GM12801 (cell line): ENCODE measurements around the gene HPCAL1.

ENCODE experiments used
- TF ChIP-seq, protein P1 (sequence below): IDR thresholded peaks from one replicate; pipeline ENCODE4 v1.5.1; 2011; ENCODE audit warnings: control low read depth; ENCODE audit not compliant: insufficient read length; ENCODE audit errors: extremely low read depth

The HPCAL1 gene

DNA sequence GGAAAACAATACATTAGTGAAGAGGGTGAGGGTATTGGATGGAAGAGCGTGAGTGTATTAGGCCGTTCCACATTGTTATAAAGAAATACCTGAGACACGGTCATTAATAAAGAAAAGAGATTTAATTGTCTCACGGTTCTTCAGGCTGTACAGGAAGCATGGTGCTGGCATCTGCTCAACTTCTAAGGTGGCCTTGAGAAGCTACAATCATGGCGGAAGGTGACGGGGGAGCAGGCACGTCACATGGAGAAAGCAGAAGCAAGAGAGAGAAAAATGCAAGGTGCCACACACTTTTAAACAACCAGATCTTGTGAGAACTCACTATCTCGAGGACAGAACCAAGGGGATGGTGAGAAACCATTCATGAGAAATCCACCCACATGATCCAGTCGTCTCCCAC, 18.2 kb downstream of the HPCAL1 start:
- TF ChIP-seq, protein P1, sequence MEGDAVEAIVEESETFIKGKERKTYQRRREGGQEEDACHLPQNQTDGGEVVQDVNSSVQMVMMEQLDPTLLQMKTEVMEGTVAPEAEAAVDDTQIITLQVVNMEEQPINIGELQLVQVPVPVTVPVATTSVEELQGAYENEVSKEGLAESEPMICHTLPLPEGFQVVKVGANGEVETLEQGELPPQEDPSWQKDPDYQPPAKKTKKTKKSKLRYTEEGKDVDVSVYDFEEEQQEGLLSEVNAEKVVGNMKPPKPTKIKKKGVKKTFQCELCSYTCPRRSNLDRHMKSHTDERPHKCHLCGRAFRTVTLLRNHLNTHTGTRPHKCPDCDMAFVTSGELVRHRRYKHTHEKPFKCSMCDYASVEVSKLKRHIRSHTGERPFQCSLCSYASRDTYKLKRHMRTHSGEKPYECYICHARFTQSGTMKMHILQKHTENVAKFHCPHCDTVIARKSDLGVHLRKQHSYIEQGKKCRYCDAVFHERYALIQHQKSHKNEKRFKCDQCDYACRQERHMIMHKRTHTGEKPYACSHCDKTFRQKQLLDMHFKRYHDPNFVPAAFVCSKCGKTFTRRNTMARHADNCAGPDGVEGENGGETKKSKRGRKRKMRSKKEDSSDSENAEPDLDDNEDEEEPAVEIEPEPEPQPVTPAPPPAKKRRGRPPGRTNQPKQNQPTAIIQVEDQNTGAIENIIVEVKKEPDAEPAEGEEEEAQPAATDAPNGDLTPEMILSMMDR: no peak

DNA sequence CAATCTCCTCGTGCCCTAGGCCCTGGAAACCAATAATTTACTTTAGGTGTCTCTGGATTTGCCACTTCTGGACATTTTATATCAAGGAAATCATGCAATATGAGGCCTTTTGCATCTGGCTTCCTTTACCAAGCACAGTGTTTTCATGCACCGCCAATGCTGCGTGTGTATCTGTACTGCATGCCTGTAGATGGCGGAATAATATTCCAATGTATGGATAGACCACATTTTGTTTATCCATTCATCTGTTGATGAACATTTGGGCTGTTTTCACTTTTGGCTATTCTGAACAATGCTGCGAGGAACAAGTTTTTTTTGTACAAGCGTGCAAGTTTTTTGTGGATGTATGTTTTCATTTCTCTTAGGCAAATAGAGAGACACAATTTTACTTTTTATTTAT, 18.9 kb downstream of the HPCAL1 start:
- TF ChIP-seq, protein P1: no peak

DNA sequence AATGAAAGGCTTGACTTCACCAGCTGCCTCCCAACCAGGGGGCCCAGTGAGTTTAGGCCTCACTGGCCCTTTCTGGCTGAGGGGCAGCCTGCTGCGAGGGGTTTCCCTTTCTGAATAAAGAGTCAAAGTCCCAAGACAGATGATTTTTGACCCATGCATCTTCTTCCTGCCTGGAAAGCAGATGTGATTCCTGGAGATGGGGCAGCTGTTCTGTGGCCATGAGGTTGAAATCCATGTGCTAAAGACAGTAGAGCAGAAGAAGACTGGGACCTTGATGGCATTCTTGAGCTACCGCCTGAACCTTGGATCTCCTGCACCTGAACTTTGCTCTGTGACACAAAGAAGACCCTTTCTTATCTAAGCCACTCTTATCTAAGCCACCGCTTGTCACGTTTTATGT, 19.8 kb downstream of the HPCAL1 start:
- TF ChIP-seq, protein P1: no peak

DNA sequence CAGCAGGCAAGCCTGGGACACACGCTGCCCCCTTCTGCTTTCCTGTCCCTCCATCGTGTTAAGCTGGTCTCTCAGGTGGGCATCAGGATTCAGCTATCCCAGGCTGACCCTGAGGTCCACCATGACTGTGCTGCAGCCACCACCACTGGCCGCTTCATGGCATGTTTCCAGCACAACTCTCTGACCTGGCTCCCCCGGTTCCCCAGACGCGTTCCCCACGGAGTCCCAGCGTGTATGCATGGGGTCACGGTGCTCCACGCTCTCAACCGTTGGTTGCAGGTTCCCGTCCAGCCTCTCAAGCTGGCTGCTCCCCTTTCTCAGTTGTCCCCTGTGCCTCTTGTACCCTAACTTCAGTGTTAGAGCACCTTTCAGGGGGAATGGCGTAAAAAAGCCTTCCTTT, 20.3 kb downstream of the HPCAL1 start:
- TF ChIP-seq, protein P1: no peak

DNA sequence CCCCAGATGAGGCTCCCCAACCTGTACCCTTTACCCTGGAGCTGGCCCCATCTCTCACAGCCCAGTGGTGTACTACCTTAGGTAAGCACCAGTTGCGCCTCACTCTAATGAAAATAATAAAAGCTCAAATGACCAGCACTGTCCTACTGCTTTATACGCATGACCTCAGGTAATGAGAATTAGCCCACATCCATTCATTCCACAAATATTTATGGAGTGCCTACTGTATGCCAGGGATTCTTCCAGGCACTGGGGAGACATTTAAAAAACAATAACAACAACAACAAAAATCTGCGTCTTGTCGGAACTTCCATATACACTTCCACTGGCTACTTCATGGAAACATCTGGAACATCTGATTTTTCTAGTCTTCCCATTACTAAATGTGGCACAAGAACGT, 20.8 kb downstream of the HPCAL1 start:
- TF ChIP-seq, protein P1: no peak

DNA sequence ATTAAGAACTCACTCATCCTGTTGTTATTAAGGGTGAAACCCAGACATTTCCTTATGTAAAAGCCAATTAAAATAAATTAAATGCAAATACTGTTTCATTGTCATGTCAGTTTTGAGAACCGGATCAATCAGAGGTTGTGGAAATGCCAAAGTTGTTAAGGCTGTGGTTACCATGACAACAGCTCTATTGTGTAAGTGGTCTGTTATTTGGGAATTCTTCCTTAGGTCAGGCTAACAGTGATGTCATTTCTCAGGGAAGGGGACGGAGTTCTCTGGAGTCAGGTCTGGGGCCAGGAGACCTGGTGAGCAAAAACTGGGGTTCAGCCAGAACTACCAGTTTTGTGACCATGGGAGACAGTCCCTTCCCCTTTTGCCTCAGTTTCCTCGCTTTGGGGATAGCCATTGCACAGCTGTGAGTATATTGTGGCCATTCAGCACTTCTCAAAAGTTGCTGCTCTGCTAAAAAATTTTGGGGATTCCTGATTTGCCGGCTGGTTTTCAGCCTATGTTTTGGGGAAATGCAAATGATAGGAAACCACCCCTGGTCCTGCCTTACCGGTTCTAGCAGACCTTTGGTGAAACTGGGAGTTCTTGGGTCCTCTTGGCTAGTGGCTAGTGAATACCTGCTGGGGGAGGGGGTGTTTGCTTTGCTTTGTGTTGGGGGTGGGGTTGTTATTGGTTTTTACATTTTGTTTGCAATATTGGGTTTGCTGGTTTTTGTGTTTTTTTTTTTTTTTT, 21.6 kb downstream of the HPCAL1 start:
- TF ChIP-seq, protein P1: no peak

DNA sequence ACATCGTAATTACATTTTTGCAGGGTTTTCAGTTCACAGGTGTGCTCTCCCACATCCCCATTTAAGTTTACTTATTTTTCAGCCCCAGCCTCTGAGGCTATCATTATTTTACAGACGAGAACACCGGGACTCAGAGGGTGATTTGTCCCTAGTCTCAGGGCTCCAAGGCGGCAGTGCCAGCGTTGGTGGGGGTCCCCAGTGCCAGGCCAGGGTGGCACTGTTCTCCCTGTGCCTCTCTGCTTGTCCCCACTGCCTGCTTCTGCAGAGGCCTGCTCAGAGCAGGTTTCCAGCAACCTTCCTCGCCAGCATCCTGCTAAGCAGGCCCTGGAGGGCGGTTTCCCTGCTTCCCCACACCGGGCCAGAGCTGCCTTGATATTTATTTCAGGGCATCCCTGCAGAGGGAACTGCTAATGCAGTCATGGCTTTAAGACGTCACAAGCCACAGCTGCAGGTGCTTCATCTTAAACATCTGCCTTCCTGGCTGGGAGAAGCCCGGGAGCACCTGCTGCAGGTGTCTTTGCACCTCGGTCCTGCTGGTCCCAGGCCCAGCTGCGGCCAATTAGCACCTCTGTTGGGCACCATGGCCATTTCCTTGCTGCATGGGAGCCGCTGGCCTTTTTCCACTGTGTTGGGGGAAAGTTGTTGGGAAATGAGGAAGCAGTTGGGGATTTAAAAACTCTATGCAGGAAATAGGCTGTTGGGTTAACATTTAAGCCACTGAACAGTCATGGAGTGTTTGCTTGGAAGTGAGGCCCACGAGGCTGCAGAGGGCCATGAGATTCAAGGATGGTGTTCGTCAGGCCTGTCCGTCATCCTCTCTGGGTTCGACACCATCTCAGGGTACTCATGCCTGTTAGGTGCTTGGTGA, 22.8 kb downstream of the HPCAL1 start:
- TF ChIP-seq, protein P1: no peak
